ENCODE data around the gene EIF5A. TPM values are rescaled to one million over a fixed set of nuclear protein-coding genes. Genes with fewer than 3 reads are reported as not detected.

The EIF5A gene
- total RNA-seq, 1 experiment from 2014 or later, result 659 TPM

DNA sequence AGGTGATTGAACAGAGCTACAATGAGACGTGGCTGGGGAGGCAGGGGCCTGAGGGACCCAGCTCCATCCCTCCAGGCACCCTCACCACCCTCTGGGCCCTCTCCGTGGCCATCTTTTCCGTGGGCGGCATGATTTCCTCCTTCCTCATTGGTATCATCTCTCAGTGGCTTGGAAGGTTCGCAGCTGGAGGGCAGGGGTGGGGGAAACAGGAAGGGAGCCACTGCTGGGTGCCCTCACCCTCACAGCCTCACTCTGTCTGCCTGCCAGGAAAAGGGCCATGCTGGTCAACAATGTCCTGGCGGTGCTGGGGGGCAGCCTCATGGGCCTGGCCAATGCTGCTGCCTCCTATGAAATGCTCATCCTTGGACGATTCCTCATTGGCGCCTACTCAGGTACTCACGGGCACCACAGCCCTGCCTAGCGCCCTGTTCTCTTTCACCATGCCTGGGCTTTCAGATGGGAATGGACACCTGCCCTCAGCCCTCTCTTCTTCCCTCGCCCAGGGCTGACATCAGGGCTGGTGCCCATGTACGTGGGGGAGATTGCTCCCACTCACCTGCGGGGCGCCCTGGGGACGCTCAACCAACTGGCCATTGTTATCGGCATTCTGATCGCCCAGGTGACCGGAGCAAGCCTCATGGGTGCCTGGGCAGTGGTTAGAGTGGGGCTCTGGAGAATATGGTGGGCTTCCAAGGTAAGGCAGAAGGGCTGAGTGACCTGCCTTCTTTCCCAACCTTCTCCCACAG, 23.8 kb upstream of the EIF5A start:
- no peak for DNase-seq (ENCODE audit: extremely low read depth, low read depth)

DNA sequence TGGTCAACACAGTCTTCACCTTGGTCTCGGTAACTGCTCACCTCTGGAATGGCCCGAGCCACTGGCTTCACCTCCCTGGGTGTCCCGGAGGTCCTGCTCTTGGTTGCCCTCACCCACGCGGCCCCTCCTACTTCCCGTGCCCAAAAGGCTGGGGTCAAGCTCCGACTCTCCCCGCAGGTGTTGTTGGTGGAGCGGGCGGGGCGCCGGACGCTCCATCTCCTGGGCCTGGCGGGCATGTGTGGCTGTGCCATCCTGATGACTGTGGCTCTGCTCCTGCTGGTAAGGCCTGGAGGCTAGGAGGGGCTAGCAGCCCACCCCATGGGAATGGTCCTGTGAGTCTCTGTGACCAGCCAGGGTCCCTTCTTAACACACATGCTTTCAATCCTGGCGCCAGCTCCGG, 22.5 kb upstream of the EIF5A start:
- no peak for DNase-seq (ENCODE audit: extremely low read depth, low read depth)

DNA sequence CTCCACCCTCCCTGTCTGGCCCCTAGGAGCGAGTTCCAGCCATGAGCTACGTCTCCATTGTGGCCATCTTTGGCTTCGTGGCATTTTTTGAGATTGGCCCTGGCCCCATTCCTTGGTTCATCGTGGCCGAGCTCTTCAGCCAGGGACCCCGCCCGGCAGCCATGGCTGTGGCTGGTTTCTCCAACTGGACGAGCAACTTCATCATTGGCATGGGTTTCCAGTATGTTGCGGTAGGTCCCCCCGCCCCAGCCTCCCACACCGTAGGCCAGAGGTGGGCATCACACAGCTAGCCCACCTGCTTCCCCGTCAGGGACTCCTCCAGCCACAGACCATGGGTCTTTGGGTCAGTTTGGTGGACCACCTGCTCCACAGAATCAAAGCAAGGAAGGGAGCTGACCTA, 21.7 kb upstream of the EIF5A start:
- no peak for DNase-seq (ENCODE audit: extremely low read depth, low read depth)

DNA sequence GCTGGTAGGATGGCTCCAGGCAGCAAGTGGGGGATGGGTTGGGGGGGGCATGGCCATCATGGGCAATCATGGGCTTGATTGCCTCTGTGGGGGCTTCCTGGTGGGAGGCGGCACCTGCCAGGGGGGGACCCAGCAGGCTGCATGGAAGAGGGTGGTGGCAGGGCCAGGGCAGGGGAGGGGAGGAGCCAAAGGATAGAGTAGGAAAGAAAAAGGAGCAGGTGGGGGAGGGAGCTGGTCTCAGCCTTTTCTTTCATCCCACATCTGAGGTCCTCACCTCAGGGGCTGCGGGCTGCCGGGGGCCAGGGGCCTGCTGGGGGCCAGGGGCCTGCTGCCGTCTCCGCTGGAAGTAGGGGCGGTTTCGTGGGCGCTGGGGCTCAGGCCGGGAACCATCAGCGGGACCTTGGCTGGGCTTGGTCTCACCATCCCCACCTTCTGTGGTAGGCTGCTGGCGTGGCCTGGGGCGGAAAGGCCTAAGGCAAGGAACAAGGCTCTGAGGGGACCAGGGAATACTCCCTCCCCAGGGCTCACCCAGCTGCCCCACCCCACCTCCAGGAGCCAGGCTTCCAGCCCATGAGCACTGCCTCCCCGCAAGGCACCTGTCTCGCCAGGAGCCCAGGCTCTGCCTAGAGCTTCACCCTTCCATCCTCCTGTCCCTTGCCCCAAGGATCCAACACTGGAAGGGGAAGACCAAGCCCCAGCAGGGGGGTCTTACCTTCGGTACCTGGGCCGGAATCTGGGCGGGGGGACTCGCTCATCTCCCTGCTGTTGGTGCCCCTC, 18.0 kb upstream of the EIF5A start:
- DNase-seq (ENCODE audit: extremely low read depth, low read depth), result no peak

DNA sequence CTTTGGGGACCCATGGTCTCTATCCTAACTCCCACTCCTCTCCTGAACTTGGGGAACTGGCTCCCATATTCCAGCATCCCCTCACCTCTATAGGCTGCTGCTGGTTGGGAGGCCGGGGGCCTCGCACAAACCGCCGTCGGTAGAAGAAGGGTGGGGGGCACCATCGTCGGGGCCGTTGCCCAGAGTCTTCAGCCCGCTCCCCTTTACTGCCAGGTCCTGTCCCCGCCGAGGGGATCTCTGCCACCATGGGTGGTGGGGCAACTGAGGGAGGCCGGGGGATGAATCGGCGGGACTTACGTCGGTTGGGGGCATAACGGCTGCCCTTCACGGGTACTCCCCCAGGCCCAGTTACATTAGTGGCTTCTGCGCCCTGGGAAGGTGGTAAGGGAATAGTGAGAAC, 17.3 kb upstream of the EIF5A start:
- no peak for DNase-seq (ENCODE audit: extremely low read depth, low read depth)

DNA sequence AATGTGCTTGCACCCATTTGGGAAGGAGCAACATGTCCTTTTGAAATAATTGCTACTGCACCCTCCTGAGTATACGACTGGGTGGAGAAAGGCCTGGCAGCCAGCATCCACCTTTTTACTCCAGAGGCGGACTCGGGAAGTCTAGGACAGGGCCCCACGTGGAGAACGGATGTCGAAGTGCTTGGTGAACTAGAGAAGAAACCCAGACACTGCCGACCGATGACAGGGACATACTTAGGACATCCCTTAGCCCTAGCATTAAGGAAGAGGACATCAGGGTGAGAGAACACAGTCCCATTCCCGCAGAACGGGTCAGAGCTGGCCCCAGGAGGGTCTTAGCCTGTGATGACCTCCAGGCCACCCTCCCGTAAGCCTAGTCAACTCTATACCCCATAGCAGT, 16.7 kb upstream of the EIF5A start:
- no peak for DNase-seq (ENCODE audit: extremely low read depth, low read depth)

DNA sequence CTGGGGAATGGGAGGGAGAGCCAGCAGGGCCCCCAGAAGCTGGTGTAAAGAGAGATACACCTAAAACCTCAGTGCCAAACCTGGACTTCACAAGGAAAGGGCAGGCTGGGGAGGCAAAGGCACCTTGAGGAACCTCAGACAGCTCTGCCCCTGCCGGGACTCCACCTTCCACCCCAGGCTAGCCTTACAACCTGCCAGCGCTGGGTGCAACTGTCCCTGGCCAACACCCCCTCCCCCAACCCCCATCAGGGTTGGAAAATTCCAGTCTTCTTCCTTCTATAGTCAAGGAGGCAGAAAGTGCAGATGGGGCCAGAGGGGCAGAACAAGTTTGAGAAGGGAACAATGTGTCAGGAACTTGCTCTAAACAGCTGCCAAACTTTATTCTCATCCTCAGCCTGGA, 15.2 kb upstream of the EIF5A start:
- DNase-seq (ENCODE audit: extremely low read depth, low read depth), result no peak

DNA sequence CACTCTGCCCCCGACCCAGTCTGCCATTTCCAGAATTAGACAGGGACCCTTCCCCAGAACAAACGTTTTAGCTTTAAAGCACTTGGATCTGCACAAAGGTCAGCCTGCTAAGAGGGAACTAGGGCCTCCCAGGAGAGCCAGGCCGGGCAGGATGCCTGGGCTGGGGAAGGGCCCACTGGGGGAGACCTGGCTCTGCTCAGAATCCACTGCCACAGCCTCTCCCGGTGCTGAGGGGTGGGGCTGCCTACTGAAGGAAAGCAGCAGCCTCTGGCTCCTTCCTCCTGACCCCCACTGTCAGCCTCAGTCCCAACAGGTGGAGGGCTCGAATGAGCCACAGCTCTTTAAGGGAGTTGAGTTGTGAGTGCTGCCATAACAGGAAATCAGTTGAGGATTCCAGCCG, 14.7 kb upstream of the EIF5A start:
- DNase-seq (ENCODE audit: extremely low read depth, low read depth), result no peak

DNA sequence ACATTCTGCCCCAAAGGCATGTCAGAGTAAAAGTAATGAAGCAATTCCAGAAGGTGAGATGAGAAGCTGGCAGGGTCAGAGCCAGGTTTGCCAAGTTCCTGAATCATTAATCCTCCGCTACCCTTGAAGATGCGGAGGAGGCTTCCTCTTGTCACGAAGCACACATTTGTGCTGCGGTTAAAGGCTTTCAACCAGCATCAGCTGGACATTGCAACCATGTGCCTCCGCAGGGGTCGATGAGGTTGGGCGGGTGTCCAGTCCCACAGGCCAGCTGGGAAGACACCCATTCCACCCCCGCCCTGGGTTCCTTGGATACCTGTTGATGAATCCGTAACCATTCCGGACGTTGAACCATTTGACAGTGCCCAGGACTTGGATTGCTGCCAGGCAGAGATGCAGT, 14.3 kb upstream of the EIF5A start:
- no peak for DNase-seq (ENCODE audit: extremely low read depth, low read depth)

DNA sequence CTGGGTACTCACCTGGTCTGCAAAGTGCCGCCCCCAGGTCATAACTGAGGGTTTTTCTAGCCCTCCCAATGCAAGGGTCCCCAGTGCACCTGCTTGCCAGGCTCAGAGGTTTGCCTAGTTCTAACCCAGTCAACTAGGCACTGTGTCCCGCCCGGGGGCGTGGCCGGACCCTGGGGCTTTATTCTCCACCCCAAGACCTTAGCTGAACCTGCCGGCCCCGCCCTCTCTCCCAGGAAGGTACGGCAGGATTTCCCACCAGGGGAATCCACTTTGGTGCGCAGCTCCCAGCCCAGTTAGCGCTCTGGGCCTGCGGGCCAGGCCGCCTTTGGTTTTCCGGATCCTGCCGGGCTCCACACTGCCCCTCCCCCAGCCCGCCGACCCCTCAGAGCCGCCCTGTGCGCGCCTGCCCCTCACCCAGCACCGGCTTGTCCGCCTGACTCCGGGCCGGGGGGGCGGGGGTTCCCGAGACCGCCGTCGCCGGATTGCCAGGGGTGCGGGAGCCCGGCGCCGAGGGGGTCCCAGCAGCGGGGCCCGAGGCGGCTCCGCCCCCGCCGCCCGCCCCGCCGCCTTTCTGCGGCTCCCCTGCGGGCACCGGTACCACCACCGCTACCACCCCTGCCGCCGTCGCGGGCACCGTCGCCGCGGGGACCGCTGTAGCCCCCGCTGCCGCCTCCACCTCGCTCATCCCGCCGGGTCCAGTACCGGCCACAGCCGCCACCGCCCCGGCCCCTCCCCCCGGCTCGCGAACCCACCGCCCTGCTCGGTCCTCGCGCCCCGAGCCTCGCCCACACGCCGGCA, 13.4 kb upstream of the EIF5A start:
- DNase-seq (ENCODE audit: extremely low read depth, low read depth), result no peak

DNA sequence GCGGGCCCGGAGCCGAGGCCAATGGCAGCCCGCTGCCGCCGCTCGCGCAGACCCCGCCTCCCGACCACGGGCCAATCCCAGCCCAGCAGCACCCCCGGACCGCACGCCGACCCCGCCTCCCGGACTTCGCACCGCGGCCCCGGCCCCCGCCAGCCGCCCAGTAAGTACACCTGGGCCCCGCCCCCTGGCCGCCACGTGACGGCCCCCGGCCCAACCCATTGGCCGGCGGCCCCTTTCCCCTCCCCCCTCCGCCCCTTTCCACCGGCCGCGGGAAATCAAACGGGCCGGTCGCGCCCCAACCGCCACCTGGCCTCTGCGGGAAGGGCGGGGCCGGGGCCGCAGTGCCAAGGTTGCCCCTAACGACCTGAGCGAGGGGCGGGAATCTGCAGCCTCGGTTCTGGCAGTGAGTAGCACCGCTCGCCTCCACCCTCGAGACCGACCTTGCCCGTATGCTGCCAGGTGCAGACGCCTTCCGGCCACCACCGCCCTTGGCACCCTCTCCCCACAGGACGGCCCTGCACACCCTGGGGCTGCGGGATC, 12.7 kb upstream of the EIF5A start, which contains the start of gene YBX2:
YBX2 (minus strand) TSS at position 26 of the 540 bp plus-strand sequence. CDS start 139 bp downstream, outside the sequence.
- no peak for DNase-seq (ENCODE audit: extremely low read depth, low read depth)

DNA sequence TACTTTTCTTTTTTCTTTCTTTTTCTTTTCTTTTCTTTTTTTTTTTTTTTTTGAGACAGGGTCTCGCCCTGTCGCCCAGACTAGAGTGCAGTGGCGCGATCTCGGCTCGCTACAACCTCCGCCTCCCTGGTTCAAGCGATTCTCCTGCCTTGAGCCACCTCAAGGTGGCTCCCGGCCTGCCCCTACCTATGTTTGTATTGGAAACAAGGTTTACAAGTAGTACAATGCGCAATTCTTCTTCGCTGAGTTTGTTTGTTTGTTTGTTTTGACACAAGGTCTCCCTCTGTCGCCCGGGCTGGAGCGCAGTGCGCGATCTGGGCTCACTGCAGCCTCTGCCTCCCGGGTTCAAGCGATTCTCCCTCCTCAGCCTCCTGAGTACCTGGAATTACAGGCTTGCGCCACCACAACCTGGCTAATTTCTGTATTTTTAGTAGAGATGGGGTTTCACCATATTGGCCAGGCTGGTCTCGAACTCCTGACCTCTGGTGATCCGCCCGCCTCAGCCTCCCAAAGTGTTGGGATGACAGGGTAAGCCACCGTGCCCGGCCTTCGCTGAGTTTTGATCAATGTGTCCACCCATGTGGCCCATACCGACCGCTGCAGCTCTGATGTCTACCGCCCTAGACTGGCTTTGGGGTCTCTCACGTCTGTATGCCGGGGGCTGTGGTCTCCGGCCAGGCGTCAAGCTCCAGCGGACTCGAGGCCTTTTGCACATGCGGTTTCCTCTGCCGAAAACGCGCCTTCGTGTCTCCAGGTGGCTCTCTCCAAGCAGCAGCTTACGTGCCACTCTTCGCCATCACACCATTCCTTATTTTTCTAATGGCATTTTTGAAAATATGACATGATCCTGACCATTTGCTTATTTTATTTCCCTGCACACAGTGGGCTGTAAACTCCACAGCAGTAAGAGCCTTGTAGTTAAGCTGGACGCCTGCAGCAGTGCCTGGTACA, 11.9 kb upstream of the EIF5A start:
- DNase-seq (ENCODE audit: extremely low read depth, low read depth), result no peak

DNA sequence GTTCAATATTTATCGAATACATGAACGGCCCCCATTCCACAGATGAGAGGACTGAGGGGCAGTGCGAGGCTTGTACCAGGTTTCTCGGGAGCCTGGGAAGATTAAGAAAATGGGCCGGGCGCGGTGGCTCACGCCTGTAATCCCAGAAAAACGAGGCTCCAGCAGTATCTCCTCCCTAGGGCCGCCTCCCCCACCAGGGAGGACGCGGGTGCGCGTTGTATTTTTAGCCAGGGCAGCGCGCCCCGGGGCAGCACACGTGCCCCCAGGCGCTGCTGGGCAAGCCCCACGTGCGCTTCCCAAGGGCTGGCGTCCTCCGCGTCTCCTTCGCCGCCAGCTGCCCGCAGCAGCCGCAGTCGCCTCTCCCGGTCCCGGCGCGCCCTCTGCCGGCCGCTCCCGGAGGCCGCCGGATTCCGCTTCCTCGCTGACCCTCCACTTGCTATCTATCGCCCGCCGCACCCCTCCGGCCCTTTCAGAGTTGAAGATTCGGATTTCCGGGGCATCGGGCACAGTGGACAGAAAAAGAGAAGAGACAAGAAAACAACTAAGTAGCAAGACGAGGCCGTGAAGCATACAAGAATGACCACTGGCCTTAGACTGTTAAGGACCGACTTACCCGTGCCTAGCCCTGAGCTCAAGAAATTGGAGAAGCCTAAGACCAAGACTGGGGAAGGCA, 11.1 kb upstream of the EIF5A start:
- peak; percentile 69 for DNase-seq (ENCODE audit: extremely low read depth, low read depth)

DNA sequence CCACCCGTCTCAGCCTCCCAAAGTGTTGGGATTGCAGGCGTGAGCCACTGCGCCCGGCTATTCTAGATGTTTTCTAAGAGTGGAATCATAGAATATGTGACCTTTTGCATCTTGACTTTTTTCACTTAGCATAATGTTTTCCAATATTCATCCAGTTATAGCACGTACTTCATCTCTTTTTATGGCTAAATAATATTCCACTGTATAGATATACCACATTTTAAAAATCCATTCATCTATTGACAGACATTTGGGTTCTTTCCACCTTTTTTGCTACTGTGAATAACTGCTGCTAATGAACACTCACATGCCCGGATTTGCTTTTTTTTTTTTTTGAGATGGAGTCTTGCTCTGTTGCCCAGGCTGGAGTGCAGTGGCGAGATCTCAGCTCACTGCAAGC, 3.2 kb upstream of the EIF5A start:
- DNase-seq (ENCODE audit: extremely low read depth, low read depth), result no peak

DNA sequence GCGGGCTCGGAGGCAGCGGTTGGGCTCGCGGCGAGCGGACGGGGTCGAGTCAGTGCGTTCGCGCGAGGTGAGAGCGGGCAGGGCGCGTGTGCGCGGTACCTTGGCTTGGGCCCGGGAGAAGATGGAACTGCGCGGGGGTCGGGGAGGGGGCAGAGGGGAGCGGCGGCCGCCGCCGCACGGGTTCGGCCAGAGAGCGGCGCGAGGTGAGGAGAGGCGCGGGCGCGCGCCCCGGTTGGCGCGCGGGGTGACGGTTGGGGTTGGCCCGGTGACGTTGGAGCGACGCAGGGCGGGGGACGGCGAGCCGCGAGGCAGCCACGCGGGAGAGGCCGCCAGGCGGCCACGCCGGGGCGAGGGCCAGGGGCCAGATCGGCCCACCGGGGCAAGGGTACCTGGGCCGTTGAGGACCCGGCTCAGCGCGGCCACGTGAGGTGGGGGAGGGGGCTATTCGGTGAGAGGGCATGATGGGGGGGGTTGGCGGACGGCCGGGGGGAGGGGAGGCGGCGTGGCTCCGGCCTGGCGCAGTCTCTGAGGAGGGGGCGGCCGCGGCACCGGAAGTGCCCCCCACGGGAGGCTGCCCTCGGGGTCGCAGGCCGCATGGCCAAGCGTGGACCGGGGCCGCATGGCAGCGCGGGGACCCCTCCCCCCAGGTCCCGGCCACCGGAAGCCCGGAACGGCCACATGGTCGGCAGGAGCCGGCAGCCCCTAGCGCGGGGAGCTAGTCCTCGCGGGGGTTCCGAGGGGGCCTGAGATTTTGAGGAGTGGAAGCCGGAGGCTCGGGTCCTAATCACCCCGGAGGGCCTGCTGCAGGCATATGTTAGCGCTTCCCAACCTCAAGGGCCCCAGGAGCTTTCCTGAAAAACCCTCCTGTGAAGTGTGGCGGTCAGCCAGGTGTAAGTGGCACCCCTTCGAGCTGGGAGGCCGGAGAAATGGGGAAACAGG, 527 bp downstream of the EIF5A start:
- no peak for DNase-seq (ENCODE audit: extremely low read depth, low read depth)

DNA sequence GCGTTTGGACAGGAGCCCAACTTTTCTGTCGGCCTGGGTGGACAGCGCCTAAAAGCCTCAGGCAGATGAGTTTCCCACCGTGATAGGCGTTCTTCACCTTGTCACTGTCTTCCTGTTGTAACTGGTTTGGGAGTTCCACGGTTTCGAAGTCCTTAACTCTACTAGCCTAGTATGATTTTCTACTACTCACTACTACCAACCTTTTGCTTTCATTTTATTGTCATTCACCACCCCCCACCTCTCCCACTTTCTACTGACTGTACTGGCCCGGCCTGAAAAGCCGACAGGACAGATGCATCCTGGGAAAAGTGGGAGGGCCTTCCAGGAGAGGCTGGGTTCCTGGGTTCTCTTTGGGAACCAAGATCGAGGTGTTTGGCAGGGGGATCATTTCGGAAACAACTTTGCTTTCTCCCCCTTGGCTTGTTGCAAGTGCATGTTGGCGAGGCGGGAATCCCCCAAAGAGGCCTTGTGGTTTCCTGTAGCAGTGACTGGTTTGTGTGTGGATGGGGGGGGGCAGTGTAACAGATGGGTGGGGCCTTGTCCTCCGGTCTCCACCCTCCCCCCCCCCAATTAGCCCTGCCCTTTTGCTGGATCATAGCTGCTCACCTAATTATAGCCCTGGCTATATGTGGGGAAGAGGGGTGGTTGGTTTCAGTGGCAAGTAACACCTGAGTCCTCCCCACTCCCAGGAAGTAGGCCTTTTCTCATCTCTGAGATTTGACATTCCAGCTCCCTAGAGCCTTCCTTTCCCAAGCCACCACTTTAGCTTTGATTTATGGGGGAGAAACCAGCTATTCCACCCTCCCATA, 1.4 kb downstream of the EIF5A start:
- peak; percentile 74 for DNase-seq (ENCODE audit: extremely low read depth, low read depth)

DNA sequence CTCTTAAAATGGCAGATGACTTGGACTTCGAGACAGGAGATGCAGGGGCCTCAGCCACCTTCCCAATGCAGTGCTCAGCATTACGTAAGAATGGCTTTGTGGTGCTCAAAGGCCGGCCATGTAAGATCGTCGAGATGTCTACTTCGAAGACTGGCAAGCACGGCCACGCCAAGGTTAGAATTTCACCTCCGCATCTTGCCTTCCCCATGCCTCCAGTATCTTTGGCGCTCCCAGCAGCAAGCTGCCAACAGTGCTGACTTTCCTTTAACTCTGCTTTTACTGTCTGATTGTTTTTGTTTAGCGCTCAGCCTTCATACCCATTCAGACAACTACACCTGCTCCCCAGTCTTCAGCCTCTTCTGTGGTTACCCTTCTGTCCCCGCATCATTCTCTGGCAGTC, 2.2 kb downstream of the EIF5A start:
- DNase-seq (ENCODE audit: extremely low read depth, low read depth), result no peak

Measured in NCI-H460 (cell line).